Measurements from ENCODE around the gene DENND4B.

- TF ChIP-seq, protein P1, sequence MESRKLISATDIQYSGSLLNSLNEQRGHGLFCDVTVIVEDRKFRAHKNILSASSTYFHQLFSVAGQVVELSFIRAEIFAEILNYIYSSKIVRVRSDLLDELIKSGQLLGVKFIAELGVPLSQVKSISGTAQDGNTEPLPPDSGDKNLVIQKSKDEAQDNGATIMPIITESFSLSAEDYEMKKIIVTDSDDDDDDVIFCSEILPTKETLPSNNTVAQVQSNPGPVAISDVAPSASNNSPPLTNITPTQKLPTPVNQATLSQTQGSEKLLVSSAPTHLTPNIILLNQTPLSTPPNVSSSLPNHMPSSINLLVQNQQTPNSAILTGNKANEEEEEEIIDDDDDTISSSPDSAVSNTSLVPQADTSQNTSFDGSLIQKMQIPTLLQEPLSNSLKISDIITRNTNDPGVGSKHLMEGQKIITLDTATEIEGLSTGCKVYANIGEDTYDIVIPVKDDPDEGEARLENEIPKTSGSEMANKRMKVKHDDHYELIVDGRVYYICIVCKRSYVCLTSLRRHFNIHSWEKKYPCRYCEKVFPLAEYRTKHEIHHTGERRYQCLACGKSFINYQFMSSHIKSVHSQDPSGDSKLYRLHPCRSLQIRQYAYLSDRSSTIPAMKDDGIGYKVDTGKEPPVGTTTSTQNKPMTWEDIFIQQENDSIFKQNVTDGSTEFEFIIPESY (IDR thresholded peaks at IDR 0.05) = no peak
- no peak for TF ChIP-seq CHD4 (IDR thresholded peaks at IDR 0.05)
These were observed 16.3 kb downstream of the DENND4B start for GRCh38 chr1:153929981-153930948.

Measured in GM12878 (cell line).